Hematopoietic multipotent progenitor cell treated with erythropoietin and hydrocortisone succinate and interleukin-3 and kit ligand, for 8 days (in vitro differentiated cells): ENCODE results near the gene TLE3.

Experiments
- DNase-seq: peaks from one replicate; pipeline ENCODE4 v3.0.0-alpha.2; 2015

TLE3 gene

GRCh38 chr15:70046679-70047369 is 50.9 kb downstream of the TLE3 start:
- DNase-seq = no peak

GRCh38 chr15:70045045-70045444 is 52.7 kb downstream of the TLE3 start:
- no peak for DNase-seq

GRCh38 chr15:70044168-70044567 is 53.5 kb downstream of the TLE3 start:
- no peak for DNase-seq

GRCh38 chr15:70043590-70043989 is 54.1 kb downstream of the TLE3 start:
- no peak for DNase-seq

- no peak for DNase-seq
Measured at GRCh38 chr15:70042553-70043214, 55.0 kb downstream of the TLE3 start.

DNA sequence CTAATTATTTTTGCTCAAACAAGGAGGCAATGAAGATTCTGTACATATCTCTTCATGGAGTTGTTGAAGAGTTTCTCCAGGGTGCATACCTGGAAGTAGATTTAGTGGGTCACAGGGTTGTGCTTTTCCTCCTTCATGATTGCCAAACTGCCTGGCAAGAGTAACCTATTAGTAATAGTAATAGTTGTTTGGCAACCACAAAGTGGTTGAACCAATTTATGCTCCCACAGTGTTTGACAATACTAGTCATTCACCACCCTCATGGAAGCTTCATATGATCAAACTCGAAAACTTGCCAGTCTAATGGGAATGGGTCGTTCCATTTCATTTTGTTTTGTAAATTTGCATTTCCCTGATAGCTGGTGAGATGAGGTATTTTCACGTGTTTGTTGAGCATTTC is 57.8 kb downstream of the TLE3 start:
- no peak for DNase-seq

GRCh38 chr15:70038730-70039392 is 58.9 kb downstream of the TLE3 start:
- no peak for DNase-seq

- no peak for DNase-seq
Measured at GRCh38 chr15:70037292-70037640, 60.5 kb downstream of the TLE3 start.

- no peak for DNase-seq
Measured at GRCh38 chr15:70036585-70037291, 61.0 kb downstream of the TLE3 start.

- DNase-seq = no peak
Measured at GRCh38 chr15:70035719-70036077, 62.0 kb downstream of the TLE3 start.

- DNase-seq = no peak
Measured at GRCh38 chr15:70035051-70035718, 62.5 kb downstream of the TLE3 start.

DNA sequence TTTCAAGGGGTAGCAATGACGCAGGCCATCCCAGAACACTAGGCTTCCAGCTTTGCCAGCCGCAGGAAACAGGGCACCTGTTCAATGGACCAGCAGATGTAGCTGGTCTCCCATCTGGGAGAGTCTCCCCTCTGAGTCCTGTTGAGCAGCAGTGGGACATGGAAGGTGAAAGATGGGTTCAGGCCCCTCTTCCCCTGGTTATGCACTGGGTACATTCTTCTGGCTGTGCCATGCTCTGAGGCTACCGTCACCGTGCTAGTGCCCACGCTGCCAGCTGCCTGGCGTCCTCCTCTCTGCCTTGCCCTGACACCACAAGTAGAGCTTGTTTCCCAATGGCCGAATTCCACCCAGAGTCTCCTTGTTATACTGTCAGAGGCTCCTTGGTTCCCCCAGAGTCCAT is 63.1 kb downstream of the TLE3 start:
- no peak for DNase-seq

GRCh38 chr15:70034141-70034540 is 63.6 kb downstream of the TLE3 start:
- no peak for DNase-seq

- DNase-seq = no peak
Measured at GRCh38 chr15:70033529-70034140, 64.1 kb downstream of the TLE3 start.

GRCh38 chr15:70033109-70033508 is 64.6 kb downstream of the TLE3 start:
- no peak for DNase-seq

- DNase-seq = no peak
Measured at GRCh38 chr15:70032509-70032908, 65.2 kb downstream of the TLE3 start.

DNA sequence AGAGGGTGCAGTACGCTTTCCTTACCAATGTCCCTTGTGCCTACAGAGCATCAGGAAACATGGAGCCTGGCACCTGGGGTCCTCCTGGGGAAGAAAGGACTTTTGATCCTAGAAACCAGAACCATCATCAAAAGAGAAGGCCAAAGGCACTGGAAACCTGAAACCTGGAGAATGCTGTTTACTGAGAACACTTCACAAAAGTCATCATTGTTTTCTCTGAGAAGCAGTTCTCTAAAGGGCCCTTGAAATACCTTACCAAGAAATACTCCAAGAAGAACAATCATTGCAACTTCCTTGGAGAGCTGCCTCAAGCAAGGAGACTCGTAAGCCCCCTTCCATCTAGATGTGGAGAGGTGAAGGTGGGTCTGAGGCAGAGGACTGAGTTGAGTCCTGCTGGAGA is 66.0 kb downstream of the TLE3 start:
- DNase-seq = no peak

DNA sequence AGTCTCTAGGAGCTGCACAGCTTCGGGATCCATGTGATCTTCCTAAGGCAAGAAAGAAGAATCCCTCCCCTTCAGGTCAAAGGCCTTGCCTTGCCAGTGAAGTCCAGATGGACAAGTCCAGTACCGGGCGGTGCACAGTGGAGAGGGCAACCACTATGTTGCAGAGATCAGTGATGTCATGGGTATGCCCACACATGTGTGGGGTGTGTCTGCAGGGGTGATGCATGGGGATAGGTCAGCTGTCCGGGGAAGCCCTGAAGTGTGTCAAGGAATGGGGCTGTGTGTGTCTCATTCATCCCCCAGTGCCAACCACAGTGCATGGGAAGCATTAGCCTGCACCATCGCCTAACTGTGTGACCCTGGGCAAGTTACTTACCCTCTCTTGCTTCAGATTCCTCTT is 66.5 kb downstream of the TLE3 start:
- no peak for DNase-seq

DNA sequence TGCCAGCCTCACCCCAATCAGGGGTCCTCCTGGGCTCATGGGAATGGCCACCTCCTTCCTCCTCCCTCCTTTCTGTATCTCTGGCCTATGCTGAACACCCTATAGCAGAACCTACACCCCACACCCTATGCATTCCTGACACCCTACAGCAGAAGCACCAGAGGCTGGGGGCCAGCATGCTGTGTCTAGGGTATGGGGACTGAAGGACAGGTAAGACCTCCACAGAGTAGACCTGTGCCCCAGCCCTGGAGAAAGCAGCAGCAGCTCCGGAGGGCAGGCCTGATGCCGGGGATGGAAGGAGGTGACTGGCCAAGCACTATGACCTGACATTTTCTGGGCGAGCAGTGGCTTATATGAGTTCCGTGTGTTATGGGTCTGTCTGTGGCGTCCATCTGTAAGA is 66.9 kb downstream of the TLE3 start:
- no peak for DNase-seq

GRCh38 chr15:70029297-70029701 is 68.4 kb downstream of the TLE3 start:
- DNase-seq = no peak

GRCh38 chr15:70027518-70027917 is 70.2 kb downstream of the TLE3 start:
- no peak for DNase-seq

DNA sequence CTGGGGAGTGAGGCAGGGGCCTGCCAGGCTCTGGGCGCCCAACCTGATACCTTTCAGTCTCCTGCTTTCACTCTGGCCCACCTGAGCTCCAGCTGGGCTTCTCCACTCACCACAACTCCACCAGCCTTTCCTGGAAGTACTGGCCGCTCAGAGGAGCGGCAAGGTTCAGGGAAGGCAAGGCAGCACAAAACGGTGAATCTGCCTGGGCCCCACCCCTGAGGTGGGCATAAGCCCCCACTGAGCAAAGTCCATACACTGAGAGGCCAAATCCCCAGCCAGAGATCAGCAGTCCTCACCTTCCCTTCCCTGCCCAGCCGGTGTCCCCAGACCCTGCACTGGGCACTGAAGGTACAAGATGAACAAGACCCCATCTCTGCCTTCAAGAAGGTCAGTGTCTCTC is 70.7 kb downstream of the TLE3 start:
- no peak for DNase-seq
